Esophagus muscularis mucosa (tissue), 3 donors: Measurements from ENCODE around the gene PLCG2.

Source experiments
- POLR2A ChIP-seq: fragments of 450-650 bp; IDR thresholded peaks from one replicate; pipeline ENCODE4 v1.6.1; 2017; ENCODE audit warnings: antibody characterized with exemption, moderate library complexity, mild to moderate bottlenecking, low read depth
- TF ChIP-seq, protein P1 (sequence below), 3 experiments: fragments of 200-600 bp in 2 of 3; fragments of 450-650 bp in 1 of 3; sonication (generic) in 2 of 3; IDR thresholded peaks; one replicate each; pipeline ENCODE4 v1.5.1; 2017 to 2019; ENCODE audit warnings: antibody characterized with exemption in 3 of 3, mild to moderate bottlenecking in 2 of 3, moderate library complexity in 1 of 3

DNA sequence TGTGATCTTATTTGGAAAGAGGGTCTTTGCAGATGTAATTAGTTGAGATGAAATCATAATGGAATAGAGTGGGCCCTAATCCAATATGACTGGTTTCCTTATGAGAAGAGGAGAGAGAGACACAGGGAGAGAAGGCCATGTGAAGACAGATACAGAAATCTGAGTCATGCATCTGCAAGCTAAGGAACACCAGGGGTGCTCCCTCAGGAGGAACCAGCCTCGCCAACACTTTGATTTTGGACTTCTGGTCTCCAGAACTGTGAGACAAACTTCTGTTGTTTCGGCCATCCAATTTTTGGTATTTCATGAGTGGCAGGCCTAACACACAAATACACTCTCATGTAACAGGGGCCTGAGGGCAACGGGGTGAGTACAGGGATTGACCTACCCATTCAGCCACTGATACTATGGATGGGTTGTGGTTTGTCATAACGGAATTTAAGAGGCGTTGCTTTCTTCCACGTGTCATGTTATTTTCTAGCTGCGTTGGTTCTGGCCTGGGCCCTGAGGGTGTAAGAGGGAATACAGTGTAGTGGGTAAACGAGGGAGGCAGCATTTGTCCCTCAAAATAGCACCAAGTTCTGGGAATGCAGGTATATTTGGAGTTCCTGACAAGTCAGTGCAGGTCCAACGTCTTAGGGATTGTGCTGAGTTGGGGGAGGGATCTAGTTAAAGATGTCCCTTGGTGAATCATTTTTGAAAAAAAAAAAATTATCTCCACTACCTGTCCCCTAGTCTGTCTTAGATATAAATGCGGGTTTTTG lies 17.7 kb downstream of the PLCG2 start:
- TF ChIP-seq POLR2A = no peak
- TF ChIP-seq, protein P1, sequence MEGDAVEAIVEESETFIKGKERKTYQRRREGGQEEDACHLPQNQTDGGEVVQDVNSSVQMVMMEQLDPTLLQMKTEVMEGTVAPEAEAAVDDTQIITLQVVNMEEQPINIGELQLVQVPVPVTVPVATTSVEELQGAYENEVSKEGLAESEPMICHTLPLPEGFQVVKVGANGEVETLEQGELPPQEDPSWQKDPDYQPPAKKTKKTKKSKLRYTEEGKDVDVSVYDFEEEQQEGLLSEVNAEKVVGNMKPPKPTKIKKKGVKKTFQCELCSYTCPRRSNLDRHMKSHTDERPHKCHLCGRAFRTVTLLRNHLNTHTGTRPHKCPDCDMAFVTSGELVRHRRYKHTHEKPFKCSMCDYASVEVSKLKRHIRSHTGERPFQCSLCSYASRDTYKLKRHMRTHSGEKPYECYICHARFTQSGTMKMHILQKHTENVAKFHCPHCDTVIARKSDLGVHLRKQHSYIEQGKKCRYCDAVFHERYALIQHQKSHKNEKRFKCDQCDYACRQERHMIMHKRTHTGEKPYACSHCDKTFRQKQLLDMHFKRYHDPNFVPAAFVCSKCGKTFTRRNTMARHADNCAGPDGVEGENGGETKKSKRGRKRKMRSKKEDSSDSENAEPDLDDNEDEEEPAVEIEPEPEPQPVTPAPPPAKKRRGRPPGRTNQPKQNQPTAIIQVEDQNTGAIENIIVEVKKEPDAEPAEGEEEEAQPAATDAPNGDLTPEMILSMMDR (IDR thresholded peaks at IDR 0.05) = no peak
